ENCODE data around the gene TRPC4AP.

The TRPC4AP gene

DNA sequence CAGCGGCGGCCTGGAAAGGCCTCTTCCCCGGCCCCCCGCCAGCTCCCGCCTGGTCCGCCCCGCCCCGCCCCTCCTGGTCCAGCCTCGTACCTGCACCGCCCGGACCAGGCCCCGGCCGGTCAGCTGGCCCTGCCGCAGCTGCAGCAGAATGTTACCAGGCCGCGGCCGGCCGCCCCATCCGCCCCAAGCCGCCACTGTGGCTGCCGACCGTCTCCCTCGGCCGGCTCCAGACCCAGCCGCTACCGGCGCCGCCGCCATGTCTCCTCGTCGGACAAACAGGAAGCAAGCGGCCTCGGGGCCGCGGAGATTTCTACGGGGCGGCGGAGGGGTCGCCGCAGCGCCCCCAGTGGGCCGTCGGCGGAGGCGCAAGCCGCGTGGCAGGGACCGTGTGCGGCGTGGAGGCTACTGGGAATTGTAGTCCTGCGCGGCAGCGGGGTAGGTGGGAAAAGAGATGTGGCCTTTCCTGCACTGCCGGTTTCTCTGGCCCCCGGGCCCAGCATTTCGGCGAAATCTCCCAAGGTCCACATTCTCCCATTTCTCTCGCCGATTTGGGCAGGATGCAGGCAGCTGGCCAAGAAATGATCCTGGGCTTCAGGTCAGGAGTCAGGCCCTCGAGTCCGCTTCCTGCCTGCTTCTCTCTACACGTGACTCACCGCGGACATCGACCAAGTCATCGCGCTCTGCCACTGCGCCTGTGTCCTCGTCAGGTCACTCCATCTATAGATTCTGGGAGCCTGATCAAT lies at the start of gene TRPC4AP:
TSS of gene TRPC4AP (minus strand) at position 284 of the 743 bp plus-strand sequence. CDS start at position 258, 26 bp downstream.
- H3K27me3 Mint-ChIP-seq, result no peaks in the 10 kb centered on the region
- peaks cover 15% of the 10 kb centered on the region for H3K36me3 Mint-ChIP-seq
- DNase-seq, result peak; percentile 91
- peaks cover 49% of the 10 kb centered on the region for H3K4me1 Mint-ChIP-seq
- no peaks in the 10 kb centered on the region for H3K9me3 Mint-ChIP-seq
- H3K4me3 Mint-ChIP-seq, result peak within 1 kb of the TSS; percentile 92
- peak within 1 kb of the TSS; percentile 93 for H3K27ac Mint-ChIP-seq
- CTCF ChIA-PET, result interaction anchor here (0.9 kb wide), 1 partner anchor 9 kb away, joined by 3 read pairs; no protein-coding TSS in a partner anchor

- no peak for DNase-seq
- H3K27me3 Mint-ChIP-seq, result no peaks in the 10 kb centered on the region
- H3K4me3 Mint-ChIP-seq, result no peak overlapping the region
- CTCF ChIA-PET, result no interaction called here
- H3K9me3 Mint-ChIP-seq, result no peaks in the 10 kb centered on the region
- no peaks in the 10 kb centered on the region for H3K4me1 Mint-ChIP-seq
- H3K36me3 Mint-ChIP-seq, result peaks cover 32% of the 10 kb centered on the region
- no peak overlapping the region for H3K27ac Mint-ChIP-seq
Measured at GRCh38 chr20:35135867-35136586, 43.4 kb upstream of the TRPC4AP start.

DNA sequence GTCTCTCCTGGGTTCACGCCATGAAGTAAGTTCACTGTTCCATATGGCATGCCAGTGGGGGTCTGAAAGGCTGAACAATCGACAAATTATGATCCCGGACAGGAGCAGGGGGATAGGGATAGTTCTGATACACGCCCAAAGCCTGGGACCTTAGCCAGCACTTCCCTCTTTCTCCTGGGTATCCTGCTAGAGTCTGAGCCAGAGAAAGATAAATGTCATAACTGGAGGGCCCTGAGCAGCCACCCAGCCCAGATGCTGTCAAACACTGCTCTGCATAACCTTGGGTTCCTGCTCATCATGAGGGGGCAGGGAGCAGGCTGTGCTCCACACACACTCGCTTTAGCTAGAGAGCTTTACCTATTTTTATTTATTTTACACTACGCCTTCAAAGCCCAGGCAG lies 42.3 kb upstream of the TRPC4AP start:
- no peak overlapping the region for H3K27ac Mint-ChIP-seq
- CTCF ChIA-PET, result interaction anchor here (1.2 kb wide), 1 partner anchor 38 kb away, joined by 3 read pairs; no protein-coding TSS in a partner anchor
- H3K36me3 Mint-ChIP-seq, result peaks cover 35% of the 10 kb centered on the region

DNA sequence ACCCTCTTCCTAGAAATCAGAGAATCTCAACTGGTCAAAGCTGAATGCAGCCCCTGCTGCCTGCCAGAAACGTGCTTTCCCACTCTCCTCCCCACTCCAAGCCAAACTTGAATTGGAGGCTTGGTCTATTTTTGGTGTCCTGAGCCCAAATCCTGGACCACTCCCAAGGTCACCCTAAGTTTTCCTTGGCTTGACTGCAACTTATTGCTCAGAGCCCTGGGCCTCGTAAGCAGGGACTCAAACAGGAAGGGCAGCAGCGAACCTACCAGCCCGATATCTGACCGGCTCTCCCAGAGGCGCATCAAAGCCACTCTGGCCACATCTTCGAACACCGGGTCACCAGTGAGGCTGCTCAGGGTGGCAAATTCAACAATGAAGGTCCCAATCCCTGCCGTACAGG lies 41.9 kb upstream of the TRPC4AP start:
- CTCF ChIA-PET, result interaction anchor here (1.2 kb wide), 1 partner anchor 38 kb away, joined by 3 read pairs; no protein-coding TSS in a partner anchor
- DNase-seq, result no peak
- peaks cover 35% of the 10 kb centered on the region for H3K36me3 Mint-ChIP-seq

More for the DNA sequence above, 42.3 kb upstream of the TRPC4AP start:
- Mint-ChIP-seq H3K4me1 (no peaks in the 10 kb centered on the region), H3K27me3 (no peaks in the 10 kb centered on the region), H3K4me3 (no peak overlapping the region), H3K9me3 (no peaks in the 10 kb centered on the region)
- no peak for DNase-seq

DNA sequence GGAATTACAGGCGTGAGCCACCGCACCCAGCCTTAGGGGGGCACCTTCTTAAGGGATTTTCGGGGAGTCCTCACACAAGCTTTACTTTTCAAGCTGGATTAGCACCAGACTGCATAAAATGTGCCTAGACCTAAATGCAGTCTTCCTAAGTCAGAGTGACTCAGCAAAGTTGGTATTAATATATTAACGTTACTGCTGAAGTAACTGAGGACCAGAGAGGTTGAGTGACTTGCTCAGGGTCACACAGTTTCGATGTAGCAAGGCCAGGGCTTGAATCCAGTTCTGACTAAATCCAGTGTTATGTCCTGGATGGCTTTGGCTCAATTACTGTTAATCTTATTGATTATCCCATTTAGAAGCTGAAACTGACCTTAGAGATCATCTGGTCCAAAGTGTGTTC lies 41.1 kb upstream of the TRPC4AP start:
- Mint-ChIP-seq H3K27me3 (no peaks in the 10 kb centered on the region), H3K36me3 (peaks cover 35% of the 10 kb centered on the region), H3K27ac (no peak overlapping the region), H3K4me1 (no peaks in the 10 kb centered on the region), H3K4me3 (no peak overlapping the region), H3K9me3 (no peaks in the 10 kb centered on the region)
- no peak for DNase-seq
- CTCF ChIA-PET, result interaction anchor here (1.2 kb wide), 1 partner anchor 37 kb away, joined by 3 read pairs; no protein-coding TSS in a partner anchor

More for the DNA sequence above, 41.9 kb upstream of the TRPC4AP start:
- H3K4me1 Mint-ChIP-seq, result no peaks in the 10 kb centered on the region
- no peak overlapping the region for H3K4me3 Mint-ChIP-seq
- H3K9me3 Mint-ChIP-seq, result no peaks in the 10 kb centered on the region
- H3K27ac Mint-ChIP-seq, result no peak overlapping the region
- H3K27me3 Mint-ChIP-seq, result no peaks in the 10 kb centered on the region

- Mint-ChIP-seq H3K36me3 (peaks cover 32% of the 10 kb centered on the region), H3K9me3 (no peaks in the 10 kb centered on the region)
- CTCF ChIA-PET, result no interaction called here
Measured at GRCh38 chr20:35133031-35133430, 40.4 kb upstream of the TRPC4AP start.

DNA sequence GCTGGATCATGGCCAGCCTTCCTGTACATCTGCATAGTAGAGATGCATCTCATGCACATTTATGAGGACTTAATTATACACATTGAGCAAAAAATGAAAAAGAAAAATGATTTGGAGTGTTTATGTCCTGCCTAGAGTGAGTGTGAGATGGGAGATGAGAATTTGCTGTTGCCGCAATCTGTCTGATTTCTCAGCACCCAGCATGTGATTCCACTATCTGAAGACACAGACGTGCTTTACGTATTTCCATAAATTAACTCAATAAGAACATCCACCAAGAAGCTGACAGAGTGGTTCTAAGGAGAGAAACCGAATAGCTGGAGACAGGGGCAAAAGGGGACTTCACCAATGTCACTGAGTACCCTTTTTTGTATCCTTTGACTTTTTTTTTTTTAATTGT lies 39.3 kb upstream of the TRPC4AP start:
- no peak for DNase-seq
- Mint-ChIP-seq H3K4me1 (no peaks in the 10 kb centered on the region), H3K4me3 (no peak overlapping the region), H3K27me3 (no peaks in the 10 kb centered on the region), H3K27ac (no peak overlapping the region), H3K36me3 (peaks cover 35% of the 10 kb centered on the region), H3K9me3 (no peaks in the 10 kb centered on the region)
- CTCF ChIA-PET, result no interaction called here

More at GRCh38 chr20:35133031-35133430, 40.4 kb upstream of the TRPC4AP start:
- H3K4me1 Mint-ChIP-seq, result no peaks in the 10 kb centered on the region
- DNase-seq, result no peak
- H3K4me3 Mint-ChIP-seq, result no peak overlapping the region
- no peak overlapping the region for H3K27ac Mint-ChIP-seq
- no peaks in the 10 kb centered on the region for H3K27me3 Mint-ChIP-seq

GRCh38 chr20:35129647-35130069 lies 37.1 kb upstream of the TRPC4AP start:
- Mint-ChIP-seq H3K27me3 (no peaks in the 10 kb centered on the region), H3K4me3 (no peak overlapping the region), H3K9me3 (no peaks in the 10 kb centered on the region), H3K27ac (no peak overlapping the region), H3K4me1 (no peaks in the 10 kb centered on the region), H3K36me3 (peaks cover 38% of the 10 kb centered on the region)
- no peak for DNase-seq
- CTCF ChIA-PET, result no interaction called here

GRCh38 chr20:35125753-35126152 lies 33.1 kb upstream of the TRPC4AP start:
- DNase-seq, result no peak
- no peak overlapping the region for H3K4me3 Mint-ChIP-seq
- no peaks in the 10 kb centered on the region for H3K4me1 Mint-ChIP-seq
- H3K27me3 Mint-ChIP-seq, result no peaks in the 10 kb centered on the region
- H3K27ac Mint-ChIP-seq, result no peak overlapping the region
- no peaks in the 10 kb centered on the region for H3K9me3 Mint-ChIP-seq
- peaks cover 45% of the 10 kb centered on the region for H3K36me3 Mint-ChIP-seq
- CTCF ChIA-PET, result interaction anchor here (1.1 kb wide), 1 partner anchor 19 kb away, joined by 3 read pairs; no protein-coding TSS in a partner anchor

GRCh38 chr20:35122756-35123405 lies 30.3 kb upstream of the TRPC4AP start:
- CTCF ChIA-PET, result interaction anchor here (0.7 kb wide), 1 partner anchor 627 kb away, joined by 3 read pairs; no protein-coding TSS in a partner anchor
- DNase-seq, result no peak
- H3K27me3 Mint-ChIP-seq, result no peaks in the 10 kb centered on the region
- H3K36me3 Mint-ChIP-seq, result peaks cover 57% of the 10 kb centered on the region
- peak overlapping the region; percentile 28 for H3K27ac Mint-ChIP-seq
- H3K4me3 Mint-ChIP-seq, result no peak overlapping the region
- no peaks in the 10 kb centered on the region for H3K9me3 Mint-ChIP-seq
- no peaks in the 10 kb centered on the region for H3K4me1 Mint-ChIP-seq

GRCh38 chr20:35121186-35121585 lies 28.6 kb upstream of the TRPC4AP start:
- no peaks in the 10 kb centered on the region for H3K4me1 Mint-ChIP-seq
- DNase-seq, result no peak
- peaks cover 60% of the 10 kb centered on the region for H3K36me3 Mint-ChIP-seq
- no peaks in the 10 kb centered on the region for H3K27me3 Mint-ChIP-seq
- H3K4me3 Mint-ChIP-seq, result no peak overlapping the region
- CTCF ChIA-PET, result interaction anchor here (1.0 kb wide), 1 partner anchor 351 kb away, joined by 3 read pairs; no protein-coding TSS in a partner anchor
- H3K9me3 Mint-ChIP-seq, result no peaks in the 10 kb centered on the region
- no peak overlapping the region for H3K27ac Mint-ChIP-seq

GRCh38 chr20:35120012-35120701 lies 27.6 kb upstream of the TRPC4AP start:
- Mint-ChIP-seq H3K36me3 (peaks cover 62% of the 10 kb centered on the region), H3K4me3 (no peak overlapping the region), H3K9me3 (no peaks in the 10 kb centered on the region), H3K27me3 (no peaks in the 10 kb centered on the region), H3K27ac (no peak overlapping the region), H3K4me1 (no peaks in the 10 kb centered on the region)
- CTCF ChIA-PET, result interaction anchor here (0.6 kb wide), 1 partner anchor 24 kb away, joined by 3 read pairs; no protein-coding TSS in a partner anchor
- no peak for DNase-seq

DNA sequence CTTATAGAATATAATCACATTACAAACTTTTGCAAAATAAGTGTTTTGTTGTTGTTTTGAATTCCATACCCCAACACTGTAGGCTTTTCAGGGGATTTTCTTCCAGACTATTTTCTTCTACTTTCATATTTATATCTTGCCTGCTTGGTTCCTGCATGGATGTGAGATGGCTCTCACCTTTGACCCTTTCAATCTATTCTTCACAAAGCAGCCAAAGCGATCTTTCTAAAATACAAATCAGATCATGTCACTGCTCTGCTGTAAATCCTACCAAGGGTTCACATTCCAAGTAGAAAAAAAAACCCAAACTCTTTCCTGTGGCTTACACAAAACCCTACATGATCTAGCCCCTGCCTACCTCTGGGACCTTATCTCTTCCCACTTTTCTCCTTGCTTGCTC lies 25.0 kb upstream of the TRPC4AP start:
- Mint-ChIP-seq H3K4me3 (no peak overlapping the region), H3K27me3 (no peaks in the 10 kb centered on the region), H3K27ac (no peak overlapping the region), H3K4me1 (no peaks in the 10 kb centered on the region), H3K9me3 (no peaks in the 10 kb centered on the region), H3K36me3 (peaks cover 49% of the 10 kb centered on the region)
- no peak for DNase-seq
- CTCF ChIA-PET, result no interaction called here
